ENCODE measurements around the gene RASEF.

DNA sequence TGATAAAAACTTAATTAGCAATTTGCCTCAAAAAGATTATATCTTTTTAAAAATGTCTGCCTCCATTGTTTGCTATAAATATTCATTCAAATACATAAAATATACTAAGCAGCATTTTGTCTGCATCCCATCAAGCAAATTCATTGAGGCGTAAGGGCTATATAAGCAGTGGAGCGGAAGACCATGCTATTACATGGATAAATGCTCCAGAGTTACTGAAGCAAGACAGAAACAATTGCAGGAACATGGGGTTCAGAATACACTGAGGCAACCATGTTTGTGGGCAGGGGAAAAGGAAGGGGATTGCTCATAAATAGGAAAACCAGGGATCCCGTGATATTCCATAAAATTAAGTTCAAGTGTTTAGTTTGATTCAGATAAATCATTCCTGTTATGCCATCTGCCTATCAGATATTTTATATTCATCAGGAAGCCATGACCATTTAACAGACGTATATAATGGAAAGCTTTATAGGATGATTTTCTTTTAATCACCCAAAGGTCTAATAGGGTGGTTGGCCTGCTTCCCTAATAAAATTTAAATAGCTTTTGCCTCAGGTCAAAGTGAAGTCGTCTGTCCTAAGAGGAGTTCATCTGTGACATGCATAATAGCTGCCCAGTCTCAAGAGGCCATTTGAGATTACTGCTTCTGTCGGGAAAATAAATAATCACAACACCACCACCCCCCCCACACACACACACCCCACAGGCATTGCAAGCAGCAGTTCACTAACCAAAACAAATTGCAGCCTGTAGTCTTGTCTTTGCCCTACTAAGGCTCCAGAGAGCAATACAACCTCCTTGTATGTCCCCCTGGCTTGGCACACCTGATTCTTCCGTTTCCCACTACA lies 105.2 kb downstream of the RASEF start:
- TF ChIP-seq, protein P1, sequence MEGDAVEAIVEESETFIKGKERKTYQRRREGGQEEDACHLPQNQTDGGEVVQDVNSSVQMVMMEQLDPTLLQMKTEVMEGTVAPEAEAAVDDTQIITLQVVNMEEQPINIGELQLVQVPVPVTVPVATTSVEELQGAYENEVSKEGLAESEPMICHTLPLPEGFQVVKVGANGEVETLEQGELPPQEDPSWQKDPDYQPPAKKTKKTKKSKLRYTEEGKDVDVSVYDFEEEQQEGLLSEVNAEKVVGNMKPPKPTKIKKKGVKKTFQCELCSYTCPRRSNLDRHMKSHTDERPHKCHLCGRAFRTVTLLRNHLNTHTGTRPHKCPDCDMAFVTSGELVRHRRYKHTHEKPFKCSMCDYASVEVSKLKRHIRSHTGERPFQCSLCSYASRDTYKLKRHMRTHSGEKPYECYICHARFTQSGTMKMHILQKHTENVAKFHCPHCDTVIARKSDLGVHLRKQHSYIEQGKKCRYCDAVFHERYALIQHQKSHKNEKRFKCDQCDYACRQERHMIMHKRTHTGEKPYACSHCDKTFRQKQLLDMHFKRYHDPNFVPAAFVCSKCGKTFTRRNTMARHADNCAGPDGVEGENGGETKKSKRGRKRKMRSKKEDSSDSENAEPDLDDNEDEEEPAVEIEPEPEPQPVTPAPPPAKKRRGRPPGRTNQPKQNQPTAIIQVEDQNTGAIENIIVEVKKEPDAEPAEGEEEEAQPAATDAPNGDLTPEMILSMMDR (IDR thresholded peaks at IDR 0.05): no peak
- no peak for TF ChIP-seq EP300 (IDR thresholded peaks at IDR 0.05)
- TF ChIP-seq POLR2A (IDR thresholded peaks at IDR 0.05; ENCODE audit: low read depth): no peak
- no peak for TF ChIP-seq POLR2AphosphoS5 (IDR thresholded peaks at IDR 0.05)
